Adipocyte (in vitro differentiated cells): ENCODE results near the gene CCL28.
"Not testable (repeated sequence)": the region's sequence is repeated elsewhere in the genome, so short reads cannot be mapped to it uniquely, and the experiment has no call there.

Experiments used
- DNase-seq: peaks from one replicate; pipeline ENCODE4 v3.0.0-alpha.2; 2015; ENCODE audit warnings: low read depth
- H3K27me3 ChIP-seq: replicated peaks from 2 replicates; pipeline ENCODE4 v1.7.0; 2013; ENCODE audit warnings: mild to moderate bottlenecking, low read length, moderate library complexity; ENCODE audit not compliant: control insufficient read depth, insufficient read depth
- H3K36me3 ChIP-seq: 2 replicates; pipeline ENCODE4 v1.7.0; 2013; ENCODE audit warnings: low read length, mild to moderate bottlenecking, moderate library complexity; ENCODE audit not compliant: control insufficient read depth, insufficient read depth, severe bottlenecking
- H3K4me1 ChIP-seq: 2 replicates; pipeline ENCODE4 v1.7.0; 2013; ENCODE audit warnings: mild to moderate bottlenecking, low read length, moderate library complexity; ENCODE audit not compliant: control insufficient read depth, insufficient read depth
- H3K4me3 ChIP-seq: 2 replicates; pipeline ENCODE4 v1.7.0; 2013; ENCODE audit warnings: mild to moderate bottlenecking, low read length, moderate library complexity
- H3K9ac ChIP-seq: 2 replicates; pipeline ENCODE4 v1.7.0; 2013; ENCODE audit warnings: mild to moderate bottlenecking, low read length, moderate library complexity
- H3K9me3 ChIP-seq: 2 replicates; pipeline ENCODE4 v1.7.0; 2013; ENCODE audit warnings: mild to moderate bottlenecking, low read length, moderate library complexity; ENCODE audit not compliant: control insufficient read depth

CCL28 gene

DNA sequence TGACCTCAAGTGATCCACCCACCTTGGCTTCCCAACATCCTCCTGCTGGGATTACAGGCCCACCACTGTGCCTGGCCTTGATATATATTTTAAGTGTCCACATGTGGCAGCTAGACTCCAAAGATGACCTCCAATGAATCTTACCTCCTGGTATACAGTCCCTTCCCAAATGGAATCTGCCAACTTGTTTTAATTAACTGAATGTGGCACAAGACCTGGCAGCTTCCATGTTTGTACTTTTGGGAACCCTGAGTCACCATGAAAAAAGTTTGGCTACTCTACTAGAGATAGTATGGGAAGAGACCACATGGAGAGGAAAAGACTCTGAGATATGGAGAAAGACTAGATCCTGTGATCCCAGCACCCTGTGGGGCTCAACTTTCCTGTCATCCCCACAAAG lies 42.5 kb downstream of the CCL28 start:
- Histone ChIP-seq H3K9me3 (no peaks in the 10 kb centered on the region), H3K4me1 (peaks cover 8% of the 10 kb centered on the region), H3K4me3 (no peak overlapping the region), H3K36me3 (no peaks in the 10 kb centered on the region), H3K9ac (no peak overlapping the region), H3K27me3 (no peaks in the 10 kb centered on the region)
- no peak for DNase-seq

DNA sequence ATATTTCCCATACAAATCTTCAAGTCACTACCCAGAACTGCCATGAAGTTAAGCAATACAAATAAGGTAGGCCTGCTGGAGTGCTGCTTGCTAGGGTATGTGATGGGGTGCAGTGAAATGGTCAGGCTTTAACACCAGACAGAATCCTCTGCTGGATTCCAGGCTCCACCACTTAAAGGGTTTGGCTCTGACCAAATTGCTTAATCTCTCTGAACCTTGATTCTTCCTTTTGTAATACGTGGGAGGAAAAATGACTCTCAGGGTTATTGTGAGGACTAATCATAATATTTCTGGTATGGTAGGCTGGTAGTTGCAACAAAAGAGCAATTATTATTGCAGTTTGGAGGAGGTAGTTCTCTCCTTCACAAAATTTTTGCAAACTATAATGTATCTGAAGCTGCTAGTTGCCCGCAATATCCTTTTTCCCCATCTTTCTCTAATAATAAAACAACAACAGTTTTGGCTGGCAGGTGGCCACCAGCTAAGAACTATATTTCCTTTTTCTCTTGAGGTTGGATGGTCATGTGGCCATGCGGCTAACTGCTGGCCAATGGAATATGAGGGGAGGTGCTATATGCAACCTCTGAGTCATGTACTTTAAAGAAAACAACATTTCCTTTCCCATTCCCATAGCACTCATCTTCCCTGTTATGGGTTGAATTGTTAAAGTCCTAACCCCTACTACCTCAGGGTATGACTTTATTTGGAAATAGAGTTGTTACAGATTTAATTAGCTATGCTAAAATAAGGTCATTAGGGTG lies 44.1 kb downstream of the CCL28 start:
- Histone ChIP-seq H3K4me3 (no peak overlapping the region), H3K9me3 (no peaks in the 10 kb centered on the region), H3K36me3 (no peaks in the 10 kb centered on the region), H3K27me3 (no peaks in the 10 kb centered on the region), H3K4me1 (peaks cover 8% of the 10 kb centered on the region), H3K9ac (no peak overlapping the region)
- DNase-seq = peak; percentile 19

DNA sequence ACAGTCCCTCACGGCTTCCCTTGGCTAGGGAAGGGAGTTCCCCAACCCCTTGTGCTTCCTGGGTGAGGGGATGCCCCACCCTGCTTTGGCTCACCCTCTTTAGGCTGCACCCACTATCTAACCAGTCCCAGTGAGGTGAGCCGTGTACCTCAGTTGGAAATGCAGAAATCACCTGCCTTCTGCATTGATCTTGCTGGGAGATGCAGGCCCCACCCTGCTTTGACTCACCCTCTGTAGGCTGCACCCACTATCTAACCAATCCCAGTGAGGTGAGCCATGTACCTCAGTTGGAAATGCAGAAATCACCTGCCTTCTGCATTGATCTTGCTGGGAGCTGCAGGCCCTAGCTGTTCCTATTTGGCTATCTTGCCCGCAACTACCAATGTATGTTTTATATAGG lies 44.7 kb downstream of the CCL28 start:
- no peak for DNase-seq
- peaks cover 8% of the 10 kb centered on the region for H3K4me1 ChIP-seq
- H3K27me3 ChIP-seq = no peaks in the 10 kb centered on the region
- H3K9ac ChIP-seq = no peak overlapping the region
- H3K36me3 ChIP-seq = no peaks in the 10 kb centered on the region
- no peak overlapping the region for H3K4me3 ChIP-seq
- H3K9me3 ChIP-seq = no peaks in the 10 kb centered on the region

DNA sequence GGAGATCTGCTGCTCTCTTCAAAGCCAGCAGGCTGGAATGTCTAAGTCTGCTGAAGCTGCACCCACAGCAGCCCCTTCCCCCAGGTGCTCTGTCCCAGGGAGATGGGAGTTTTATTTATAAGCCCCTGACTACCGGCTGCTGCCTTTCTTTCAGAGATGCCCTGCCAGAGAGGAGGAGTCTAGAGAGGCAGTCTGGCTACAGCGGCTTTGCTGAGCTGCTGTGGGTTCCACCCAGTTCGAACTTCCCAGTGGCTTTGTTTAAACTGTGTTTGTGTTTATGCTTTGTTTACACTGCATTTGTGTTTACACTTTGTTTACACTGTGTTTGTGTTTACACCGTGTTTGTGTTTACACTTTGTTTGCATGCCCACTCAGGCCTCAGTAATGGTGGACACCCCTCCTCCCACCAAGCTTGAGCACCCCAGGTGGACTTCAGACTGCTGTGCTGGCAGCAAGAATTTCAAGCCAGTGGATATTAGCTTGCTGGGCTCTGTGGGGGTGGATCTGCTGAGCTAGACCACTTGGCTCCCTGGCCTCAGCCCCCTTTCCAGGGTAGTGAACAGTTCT lies 45.4 kb downstream of the CCL28 start:
- H3K9ac ChIP-seq, DNase-seq, H3K36me3 ChIP-seq, H3K4me1 ChIP-seq, H3K4me3 ChIP-seq, H3K27me3 ChIP-seq, H3K9me3 ChIP-seq: not testable (repeated sequence)

DNA sequence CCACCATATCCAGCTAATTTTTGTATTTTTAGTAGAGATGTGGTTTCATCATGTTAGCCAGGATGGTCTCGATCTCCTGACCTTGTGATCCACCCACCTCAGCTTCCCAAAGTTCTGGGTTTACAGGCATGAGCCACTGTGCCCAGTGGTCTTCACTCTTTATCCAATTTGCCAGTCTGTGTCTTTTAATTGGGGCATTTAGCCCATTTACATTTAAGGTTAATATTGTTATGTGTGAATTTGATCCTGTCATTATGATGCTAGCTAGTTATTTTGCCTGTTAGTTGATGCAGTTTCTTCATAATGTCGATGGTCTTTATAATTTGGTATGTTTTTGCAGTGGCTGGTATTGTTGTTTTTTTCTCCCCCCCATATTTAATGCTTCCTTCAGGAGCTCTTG lies 47.0 kb downstream of the CCL28 start:
- not testable (repeated sequence) for H3K27me3 ChIP-seq, H3K36me3 ChIP-seq, H3K9me3 ChIP-seq, H3K4me3 ChIP-seq, DNase-seq, H3K9ac ChIP-seq, H3K4me1 ChIP-seq

DNA sequence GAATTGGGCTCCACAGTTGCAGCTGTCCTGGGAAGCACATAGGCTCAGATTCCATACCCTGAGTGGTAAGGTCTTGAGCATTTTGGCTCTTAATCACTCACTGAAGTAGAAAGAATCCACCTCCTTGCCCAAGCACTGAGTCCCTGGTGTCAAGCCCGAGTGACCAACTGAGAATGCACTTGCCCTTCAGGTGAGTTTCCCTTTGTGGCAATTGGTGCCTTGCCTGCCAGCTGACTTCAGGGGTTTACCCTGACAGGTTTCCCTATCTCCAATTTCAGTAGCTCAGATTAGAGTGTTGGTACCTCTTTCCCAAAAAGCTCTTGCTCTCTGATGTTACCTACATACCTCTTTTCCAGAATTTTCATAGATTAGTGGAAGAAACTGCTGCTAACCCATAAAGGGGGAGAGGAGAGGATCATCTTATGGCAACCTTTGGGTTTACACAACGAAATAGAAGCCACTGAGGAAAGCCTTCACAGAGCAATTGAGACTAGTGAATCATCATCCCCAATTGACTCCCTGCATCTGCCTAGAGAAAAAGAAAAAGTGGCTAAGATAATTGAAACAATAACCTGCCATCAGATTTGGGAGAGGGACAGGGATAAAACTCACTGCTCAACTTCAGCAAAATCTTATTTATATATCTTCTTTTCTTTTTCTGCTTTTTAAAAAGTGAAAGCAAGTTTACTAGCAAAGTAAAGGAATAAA lies 48.6 kb downstream of the CCL28 start:
- no peak for DNase-seq
- Histone ChIP-seq H3K36me3 (no peaks in the 10 kb centered on the region), H3K9me3 (peaks cover 14% of the 10 kb centered on the region), H3K4me3 (no peak overlapping the region), H3K27me3 (no peaks in the 10 kb centered on the region), H3K9ac (no peak overlapping the region), H3K4me1 (peaks cover 8% of the 10 kb centered on the region)

DNA sequence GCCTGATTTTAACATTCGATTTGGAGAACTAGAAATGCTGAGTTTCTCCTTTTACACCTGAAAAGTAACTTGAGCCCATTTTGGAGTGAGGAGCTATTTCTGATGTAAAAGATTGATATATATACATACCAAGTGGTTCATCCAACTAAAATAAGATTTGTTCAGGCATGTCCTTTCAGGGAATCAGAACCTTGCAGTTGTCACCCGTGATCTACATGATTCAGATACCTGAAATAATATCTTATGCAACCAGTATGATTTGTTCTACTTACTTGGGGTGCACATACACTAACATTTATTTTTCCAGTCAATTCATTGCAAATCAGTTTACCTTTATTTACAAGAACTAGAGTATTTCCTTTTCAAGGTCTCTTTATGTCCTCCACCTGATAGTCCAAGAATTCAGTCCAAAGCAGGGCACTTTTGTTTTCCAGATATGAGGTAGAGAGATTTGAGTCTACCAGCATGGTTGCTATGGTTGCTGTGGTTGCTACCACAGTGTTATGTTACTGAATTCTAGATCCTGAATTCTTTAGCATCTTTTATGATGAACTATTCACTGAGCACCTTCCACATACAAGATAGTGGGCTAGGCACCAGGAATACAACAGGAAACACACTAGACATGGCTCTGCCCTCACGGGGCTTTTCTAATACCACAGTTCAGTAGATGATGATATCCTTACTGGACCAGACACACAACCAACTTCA lies 49.3 kb downstream of the CCL28 start:
- Histone ChIP-seq H3K4me3 (no peak overlapping the region), H3K9ac (no peak overlapping the region), H3K4me1 (peaks cover 3% of the 10 kb centered on the region), H3K9me3 (peaks cover 14% of the 10 kb centered on the region), H3K27me3 (no peaks in the 10 kb centered on the region), H3K36me3 (no peaks in the 10 kb centered on the region)
- no peak for DNase-seq

DNA sequence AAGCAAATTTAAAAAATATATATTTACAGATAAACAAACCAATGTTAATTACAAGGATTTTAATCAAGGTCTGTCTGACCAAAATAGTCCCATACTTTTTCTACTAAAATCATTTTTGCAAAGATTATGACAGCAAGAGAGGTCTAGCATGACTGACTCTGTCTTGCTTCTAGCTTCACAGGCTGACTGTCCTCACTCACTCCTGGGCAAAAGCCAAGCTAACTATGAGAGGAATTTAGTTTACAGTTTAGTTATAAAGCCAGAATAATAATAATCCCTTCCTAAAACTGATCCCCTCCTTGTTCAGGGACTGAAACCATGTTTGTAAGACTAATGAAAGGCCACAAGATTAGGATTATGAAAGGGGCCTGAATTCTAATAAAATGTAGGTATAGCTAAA lies 53.5 kb downstream of the CCL28 start:
- Histone ChIP-seq H3K9ac (no peak overlapping the region), H3K4me1 (no peaks in the 10 kb centered on the region), H3K27me3 (peaks cover 4% of the 10 kb centered on the region), H3K4me3 (no peak overlapping the region), H3K36me3 (no peaks in the 10 kb centered on the region), H3K9me3 (peaks cover 14% of the 10 kb centered on the region)
- no peak for DNase-seq

DNA sequence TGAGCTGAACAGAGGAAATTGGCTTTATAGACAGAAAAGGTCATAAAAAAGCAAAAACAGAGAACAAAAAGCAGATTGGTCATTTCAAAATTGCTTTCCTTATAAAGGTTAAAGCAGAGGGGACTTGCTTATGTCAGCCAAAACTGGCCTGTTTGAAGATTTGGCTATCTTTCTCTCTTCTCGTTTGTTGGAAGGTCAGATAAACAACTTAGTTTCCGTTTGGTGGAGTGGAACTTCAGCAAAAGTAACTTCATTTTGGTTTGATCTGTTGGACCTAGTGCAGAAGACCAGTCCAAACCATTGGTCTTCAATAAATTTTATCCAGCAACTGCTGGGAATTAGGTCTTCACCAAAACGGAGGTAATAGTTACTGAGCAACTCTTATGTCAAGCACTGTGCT lies 53.9 kb downstream of the CCL28 start:
- Histone ChIP-seq H3K36me3 (no peaks in the 10 kb centered on the region), H3K9me3 (peaks cover 14% of the 10 kb centered on the region), H3K4me3 (no peak overlapping the region), H3K4me1 (no peaks in the 10 kb centered on the region), H3K9ac (no peak overlapping the region), H3K27me3 (peaks cover 4% of the 10 kb centered on the region)
- no peak for DNase-seq

DNA sequence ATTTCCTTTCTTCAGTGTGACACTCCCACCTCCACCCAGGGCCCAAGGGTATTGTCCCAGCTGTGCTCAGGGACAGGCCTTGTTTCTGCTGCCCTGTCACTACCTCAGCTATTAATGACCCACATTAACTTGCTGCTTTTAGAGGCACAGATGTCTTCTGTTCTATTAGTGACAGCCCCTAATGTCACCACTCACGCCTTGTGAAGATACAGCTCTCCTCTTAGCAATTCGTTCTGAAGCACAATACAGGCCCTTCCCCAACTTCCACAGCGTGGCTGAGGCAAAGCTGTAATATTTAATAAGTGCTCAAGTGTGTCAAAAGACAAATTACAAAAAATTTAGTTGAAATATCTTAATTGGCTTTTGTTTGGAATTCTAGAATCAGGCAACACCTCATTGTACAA lies 54.3 kb downstream of the CCL28 start:
- Histone ChIP-seq H3K36me3 (no peaks in the 10 kb centered on the region), H3K4me1 (no peaks in the 10 kb centered on the region), H3K4me3 (no peak overlapping the region), H3K9ac (no peak overlapping the region), H3K9me3 (peaks cover 14% of the 10 kb centered on the region), H3K27me3 (peaks cover 4% of the 10 kb centered on the region)
- no peak for DNase-seq

DNA sequence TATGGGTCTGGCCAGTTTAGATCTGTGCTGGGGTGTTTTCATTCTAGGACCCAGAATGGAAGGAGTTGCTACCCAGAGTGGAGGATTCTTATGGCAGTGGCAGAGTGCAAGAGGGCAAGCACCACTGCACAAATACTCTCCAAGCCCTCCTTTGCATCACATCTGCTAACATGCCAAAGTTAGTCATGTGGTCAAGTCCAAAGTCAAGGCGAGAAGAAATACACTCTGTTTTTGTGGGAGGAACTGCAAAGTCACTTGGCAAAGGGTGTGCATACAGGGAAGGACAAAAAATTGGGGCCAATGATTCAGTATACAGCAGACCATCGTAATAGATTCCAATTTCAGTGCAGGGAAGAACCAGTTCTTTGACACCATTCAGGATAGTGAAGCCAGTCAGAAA lies 55.1 kb downstream of the CCL28 start:
- peaks cover 4% of the 10 kb centered on the region for H3K27me3 ChIP-seq
- H3K36me3 ChIP-seq = no peaks in the 10 kb centered on the region
- H3K4me3 ChIP-seq = no peak overlapping the region
- DNase-seq = no peak
- no peaks in the 10 kb centered on the region for H3K4me1 ChIP-seq
- peaks cover 14% of the 10 kb centered on the region for H3K9me3 ChIP-seq
- H3K9ac ChIP-seq = no peak overlapping the region
